Cardiac muscle cell (in vitro differentiated cells and primary cell): ENCODE data around the gene DNM3. TPM values are rescaled to one million over a fixed set of nuclear protein-coding genes. Genes with fewer than 3 reads are reported as not detected.

Experiments used
- DNase-seq, 2 donors: peaks; one replicate each; pipeline versions ENCODE4 v3.0.0 to v3.0.0-alpha.2; 2010 to 2017; ENCODE audit warnings: low read depth in 1 of 2, low spot score in 1 of 2
- H3K27ac ChIP-seq: fragments of 200-600 bp; sonication (generic); 2 replicates; pipeline ENCODE4 v1.5.1; 2016
- H3K27me3 ChIP-seq: fragments of 200-600 bp; sonication (generic); 2 replicates; pipeline ENCODE4 v1.6.0; 2016; ENCODE audit warnings: control low read depth
- H3K36me3 ChIP-seq: fragments of 200-600 bp; sonication (generic); 2 replicates; pipeline ENCODE4 v1.5.1; 2016; ENCODE audit warnings: control low read depth
- H3K4me1 ChIP-seq: fragments of 200-600 bp; sonication (generic); 2 replicates; pipeline ENCODE4 v1.8.1; 2017; ENCODE audit warnings: low read depth, mild to moderate bottlenecking, mixed run types
- H3K4me3 ChIP-seq: fragments of 200-600 bp; sonication (generic); 2 replicates; pipeline ENCODE4 v1.5.1; 2016; ENCODE audit warnings: mild to moderate bottlenecking
- H3K9me3 ChIP-seq: fragments of 200-600 bp; sonication (generic); 2 replicates; pipeline ENCODE4 v1.5.1; 2017; ENCODE audit warnings: low read depth, mild to moderate bottlenecking, control low read depth
- CTCF ChIP-seq: IDR thresholded peaks from 2 replicates; pipeline ENCODE4 v1.5.1; 2012; ENCODE audit warnings: low read depth, mild to moderate bottlenecking, low read length
- polyA plus RNA-seq: library from polyadenylated mRNA; unstranded; fragments of >200 nt; fragmentation: Nextera tagmentation; extraction: Ambion mirVana; gene quantifications from 2 replicates; pipeline ENCODE4 v1.2.1, GENCODE V29; 2016
- total RNA-seq: library from RNA; depleted of rRNA; stranded (reverse); fragments of >200 nt; gene quantifications from 2 replicates; pipeline ENCODE4 v1.2.3, GENCODE V29; 2016

DNM3 gene
- total and polyA plus RNA-seq, 2 experiments from 2014 or later, result 0.42 TPM; not detected in 1

GRCh38 chr1:172378109-172378760, 536.9 kb downstream of the DNM3 start:
- peaks cover 5% of the 10 kb centered on the region for H3K4me1 ChIP-seq
- H3K4me3 ChIP-seq, result no peak overlapping the region
- H3K9me3 ChIP-seq, result no peaks in the 10 kb centered on the region
- no peak for TF ChIP-seq CTCF
- no peak overlapping the region for H3K27ac ChIP-seq
- DNase-seq, result peak in 1 of 2 donors; percentile 47
- H3K36me3 ChIP-seq, result no peaks in the 10 kb centered on the region
- H3K27me3 ChIP-seq, result no peaks in the 10 kb centered on the region

GRCh38 chr1:172380441-172381244, 539.3 kb downstream of the DNM3 start:
- no peak for TF ChIP-seq CTCF
- H3K4me3 ChIP-seq, result no peak overlapping the region
- no peak overlapping the region for H3K27ac ChIP-seq
- H3K4me1 ChIP-seq, result no peaks in the 10 kb centered on the region
- no peaks in the 10 kb centered on the region for H3K27me3 ChIP-seq
- no peaks in the 10 kb centered on the region for H3K36me3 ChIP-seq
- H3K9me3 ChIP-seq, result no peaks in the 10 kb centered on the region
- DNase-seq, result peak in 1 of 2 donors; percentile 25

- no peak for TF ChIP-seq CTCF
- Histone ChIP-seq H3K4me1 (no peaks in the 10 kb centered on the region), H3K36me3 (no peaks in the 10 kb centered on the region), H3K4me3 (no peak overlapping the region), H3K27me3 (no peaks in the 10 kb centered on the region), H3K27ac (no peak overlapping the region), H3K9me3 (no peaks in the 10 kb centered on the region)
- no peak for DNase-seq
These were observed 540.6 kb downstream of the DNM3 start for GRCh38 chr1:172381946-172382345.

- no peak for TF ChIP-seq CTCF
- Histone ChIP-seq H3K36me3 (no peaks in the 10 kb centered on the region), H3K27ac (no peak overlapping the region), H3K27me3 (no peaks in the 10 kb centered on the region), H3K9me3 (no peaks in the 10 kb centered on the region), H3K4me3 (no peak overlapping the region), H3K4me1 (no peaks in the 10 kb centered on the region)
- DNase-seq, result no peak
These were observed 541.1 kb downstream of the DNM3 start for GRCh38 chr1:172382406-172382805.

- DNase-seq, result peak in 1 of 2 donors; percentile 24
- no peak for TF ChIP-seq CTCF
- H3K36me3 ChIP-seq, result no peaks in the 10 kb centered on the region
- no peak overlapping the region for H3K27ac ChIP-seq
- no peaks in the 10 kb centered on the region for H3K4me1 ChIP-seq
- H3K4me3 ChIP-seq, result no peak overlapping the region
- H3K9me3 ChIP-seq, result no peaks in the 10 kb centered on the region
- no peaks in the 10 kb centered on the region for H3K27me3 ChIP-seq
These were observed 541.7 kb downstream of the DNM3 start for GRCh38 chr1:172382990-172383389.
